GM23338 (cell line): ENCODE results near the gene MTA2. TPM values are rescaled to one million over a fixed set of nuclear protein-coding genes. Genes with fewer than 3 reads are reported as not detected.

Experiments
- ATAC-seq: fragments of 200-7000 bp; cut with Tn5 transposase; 3 replicates; pipeline ENCODE4 v1.9.1; 2020
- DNase-seq: peaks from one replicate; pipeline ENCODE4 v3.0.0-alpha.2; 2015; ENCODE audit warnings: low spot score
- H2AFZ ChIP-seq: fragments of 200-600 bp; sonication (generic); 2 replicates; pipeline ENCODE4 v1.8.0; 2016; ENCODE audit warnings: antibody characterized with exemption, mild to moderate bottlenecking, moderate library complexity
- H3F3A ChIP-seq: fragments of 200-600 bp; sonication (generic); replicated peaks from 2 replicates; pipeline ENCODE4 v1.8.0; 2017; ENCODE audit warnings: antibody characterized with exemption, mixed run types, low read depth
- H3K27ac ChIP-seq: fragments of 200-600 bp; sonication (generic); 2 replicates; pipeline ENCODE4 v1.6.1; 2016; ENCODE audit warnings: low read depth
- H3K27me3 ChIP-seq: fragments of 200-600 bp; sonication (generic); 2 replicates; pipeline ENCODE4 v1.8.0; 2016; ENCODE audit warnings: mild to moderate bottlenecking, mixed run types, moderate library complexity; ENCODE audit not compliant: insufficient read depth
- H3K36me3 ChIP-seq: fragments of 200-600 bp; sonication (generic); 2 replicates; pipeline ENCODE4 v1.8.0; 2016; ENCODE audit warnings: mild to moderate bottlenecking; ENCODE audit not compliant: insufficient read depth
- H3K4me1 ChIP-seq: fragments of 200-600 bp; sonication (generic); 2 replicates; pipeline ENCODE4 v1.8.0; 2016; ENCODE audit warnings: mild to moderate bottlenecking, moderate library complexity; ENCODE audit not compliant: insufficient read depth
- H3K4me2 ChIP-seq: fragments of 200-600 bp; sonication (generic); 2 replicates; pipeline ENCODE4 v1.7.1; 2017; ENCODE audit warnings: mixed run types
- H3K4me3 ChIP-seq: fragments of 200-600 bp; sonication (generic); 2 replicates; pipeline ENCODE4 v1.6.1; 2016; ENCODE audit warnings: mixed run types
- H3K79me2 ChIP-seq: fragments of 200-600 bp; sonication (generic); replicated peaks from 2 replicates; pipeline ENCODE4 v1.8.0; 2017; ENCODE audit warnings: mild to moderate bottlenecking; ENCODE audit not compliant: insufficient read depth
- H3K9me2 ChIP-seq: fragments of 200-600 bp; sonication (generic); 2 replicates; pipeline ENCODE4 v1.8.0; 2017; ENCODE audit not compliant: insufficient read depth
- H4K20me1 ChIP-seq: fragments of 200-600 bp; sonication (generic); replicated peaks from 2 replicates; pipeline ENCODE4 v1.8.0; 2017; ENCODE audit warnings: mild to moderate bottlenecking; ENCODE audit not compliant: insufficient read depth
- H3K27ac Mint-ChIP-seq: 2 replicates; pipeline ENCODE4 v1.8.0; 2020; ENCODE audit warnings: inconsistent platforms, mild to moderate bottlenecking, moderate library complexity, mixed read lengths
- H3K27me3 Mint-ChIP-seq: 3 replicates; pipeline ENCODE4 v1.8.0; 2022; ENCODE audit warnings: low read depth, mild to moderate bottlenecking, moderate library complexity, mixed read lengths, inconsistent platforms; ENCODE audit not compliant: insufficient read depth, poor library complexity
- H3K36me3 Mint-ChIP-seq: 3 replicates; pipeline ENCODE4 v1.8.0; 2021; ENCODE audit warnings: low read depth, mild to moderate bottlenecking, inconsistent platforms, moderate library complexity, mixed read lengths
- H3K4me1 Mint-ChIP-seq: 3 replicates; pipeline ENCODE4 v1.8.0; 2020; ENCODE audit warnings: mild to moderate bottlenecking, inconsistent platforms, mixed read lengths
- H3K4me3 Mint-ChIP-seq: 3 replicates; pipeline ENCODE4 v1.8.0; 2021; ENCODE audit warnings: moderate library complexity, mild to moderate bottlenecking, inconsistent platforms, mixed read lengths
- H3K9me3 Mint-ChIP-seq: 3 replicates; pipeline ENCODE4 v1.8.0; 2020; ENCODE audit warnings: moderate library complexity, mild to moderate bottlenecking, inconsistent platforms, mixed read lengths
- CREB1 ChIP-seq: fragments of 250-450 bp; sonication (Bioruptor Pico); IDR thresholded peaks from 2 replicates; pipeline ENCODE4 v1.5.0; 2020; ENCODE audit warnings: low read depth, mild to moderate bottlenecking, moderate library complexity
- CTCF ChIP-seq, 2 experiments: fragments of 200-600 bp in 1 of 2; sonication (generic) in 1 of 2; conservative IDR thresholded peaks; 2 replicates each; pipeline versions ENCODE4 v1.5.1 to v1.6.1; 2016 to 2017; ENCODE audit warnings: antibody characterized with exemption in 2 of 2, low read depth in 2 of 2, mild to moderate bottlenecking in 2 of 2, moderate library complexity in 1 of 2
- EZH2 ChIP-seq: fragments of 200-600 bp; sonication (generic); IDR thresholded peaks from one replicate; pipeline ENCODE4 v1.8.0; 2017; ENCODE audit warnings: antibody characterized with exemption, mild to moderate bottlenecking, low read depth; ENCODE audit not compliant: unreplicated experiment
- EZH2phosphoT487 ChIP-seq: fragments of 200-600 bp; sonication (generic); IDR thresholded peaks from one replicate; pipeline ENCODE4 v1.8.1; 2018; ENCODE audit warnings: antibody characterized with exemption; ENCODE audit not compliant: unreplicated experiment
- JUNB ChIP-seq: IDR thresholded peaks from one replicate; pipeline ENCODE4 v1.6.1; 2016; ENCODE audit warnings: antibody characterized with exemption; ENCODE audit not compliant: unreplicated experiment
- NANOG ChIP-seq: IDR thresholded peaks from 2 replicates; pipeline ENCODE4 v1.6.1; 2016; ENCODE audit warnings: antibody characterized with exemption, borderline replicate concordance
- POLR2AphosphoS5 ChIP-seq: IDR thresholded peaks from 2 replicates; pipeline ENCODE4 v1.6.1; 2016; ENCODE audit warnings: antibody characterized with exemption, low read depth
- STAT1 ChIP-seq: IDR thresholded peaks from one replicate; pipeline ENCODE4 v1.6.1; 2016; ENCODE audit warnings: antibody characterized with exemption; ENCODE audit not compliant: unreplicated experiment
- ZNF114 ChIP-seq: fragments of 250-450 bp; sonication (Bioruptor Pico); IDR thresholded peaks from 2 replicates; pipeline ENCODE4 v1.5.0; 2020; ENCODE audit warnings: mild to moderate bottlenecking, moderate library complexity
- ZNF331 ChIP-seq: fragments of 250-450 bp; sonication (Bioruptor Pico); IDR thresholded peaks from 2 replicates; pipeline ENCODE4 v1.5.0; 2020; ENCODE audit warnings: low read depth, mild to moderate bottlenecking, moderate library complexity
- ZNF462 ChIP-seq: fragments of 250-450 bp; sonication (Bioruptor Pico); IDR thresholded peaks from 2 replicates; pipeline ENCODE4 v1.5.0; 2020; ENCODE audit warnings: mild to moderate bottlenecking, moderate library complexity
- polyA plus RNA-seq: library from polyadenylated mRNA; unstranded; fragments of >200 nt; fragmentation: Nextera tagmentation; extraction: Ambion mirVana; gene quantifications from 2 replicates; pipeline ENCODE4 v1.2.1, GENCODE V29; 2016
- total RNA-seq: library from RNA; depleted of rRNA; stranded (reverse); fragments of >200 nt; shearing (Covaris generic); gene quantifications from 2 replicates; pipeline ENCODE4 v1.2.3, GENCODE V29; 2014
- TF ChIP-seq, protein P1 (sequence below): IDR thresholded peaks from one replicate; pipeline ENCODE4 v1.6.1; 2018; ENCODE audit warnings: antibody characterized with exemption; ENCODE audit not compliant: unreplicated experiment
- TF ChIP-seq, protein P2 (sequence below): IDR thresholded peaks from 2 replicates; pipeline ENCODE4 v1.6.1; 2016; ENCODE audit warnings: antibody characterized with exemption

The MTA2 gene
- total and polyA plus RNA-seq, 2 experiments from 2014 or later: 22.9 to 102 TPM

DNA sequence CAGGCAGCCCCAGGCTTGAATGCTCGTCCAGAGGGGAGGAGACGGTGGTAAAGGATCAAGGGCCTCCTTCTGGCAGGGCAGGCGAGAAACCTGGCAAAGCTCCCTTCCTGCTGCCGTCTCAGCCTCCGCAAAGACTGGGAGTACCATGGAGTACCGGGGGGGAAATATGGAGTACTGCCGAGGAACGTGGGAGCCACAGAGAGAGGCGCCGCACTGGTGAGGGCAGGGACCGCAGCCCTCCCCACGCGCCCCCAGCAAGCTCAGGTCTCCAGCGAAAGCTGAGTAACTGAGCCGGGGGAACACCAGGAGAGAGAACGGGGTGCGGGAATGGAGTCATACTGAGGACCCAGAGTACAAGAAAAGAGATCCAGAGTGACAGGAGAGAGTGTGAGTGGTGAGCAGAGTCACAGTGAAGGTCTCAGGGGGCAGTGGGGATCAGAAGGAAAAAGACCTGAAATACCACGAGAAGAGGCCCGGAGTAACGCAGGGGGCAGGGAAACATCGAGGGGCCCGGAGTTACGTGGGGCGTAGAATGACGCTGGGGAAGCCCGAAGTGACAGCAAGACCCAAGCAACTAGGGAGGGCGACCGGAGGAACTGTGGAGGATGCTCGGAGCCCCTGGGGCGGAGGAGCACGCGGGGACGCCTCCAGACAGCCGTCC, 10.2 kb upstream of the MTA2 start:
- TF ChIP-seq EZH2 (no peak), ZNF331 (no peak), JUNB (no peak), ZNF462 (CRISPR knock-in tag) (no peak), POLR2AphosphoS5 (no peak), STAT1 (no peak), NANOG (no peak), ZNF114 (CRISPR knock-in tag) (no peak), CTCF (conservative IDR thresholded peaks at IDR 0.05; ENCODE audit: low read depth in 2 of 2) (no peak), EZH2phosphoT487 (no peak), CREB1 (CRISPR knock-in tag) (no peak)
- TF ChIP-seq, protein P1, sequence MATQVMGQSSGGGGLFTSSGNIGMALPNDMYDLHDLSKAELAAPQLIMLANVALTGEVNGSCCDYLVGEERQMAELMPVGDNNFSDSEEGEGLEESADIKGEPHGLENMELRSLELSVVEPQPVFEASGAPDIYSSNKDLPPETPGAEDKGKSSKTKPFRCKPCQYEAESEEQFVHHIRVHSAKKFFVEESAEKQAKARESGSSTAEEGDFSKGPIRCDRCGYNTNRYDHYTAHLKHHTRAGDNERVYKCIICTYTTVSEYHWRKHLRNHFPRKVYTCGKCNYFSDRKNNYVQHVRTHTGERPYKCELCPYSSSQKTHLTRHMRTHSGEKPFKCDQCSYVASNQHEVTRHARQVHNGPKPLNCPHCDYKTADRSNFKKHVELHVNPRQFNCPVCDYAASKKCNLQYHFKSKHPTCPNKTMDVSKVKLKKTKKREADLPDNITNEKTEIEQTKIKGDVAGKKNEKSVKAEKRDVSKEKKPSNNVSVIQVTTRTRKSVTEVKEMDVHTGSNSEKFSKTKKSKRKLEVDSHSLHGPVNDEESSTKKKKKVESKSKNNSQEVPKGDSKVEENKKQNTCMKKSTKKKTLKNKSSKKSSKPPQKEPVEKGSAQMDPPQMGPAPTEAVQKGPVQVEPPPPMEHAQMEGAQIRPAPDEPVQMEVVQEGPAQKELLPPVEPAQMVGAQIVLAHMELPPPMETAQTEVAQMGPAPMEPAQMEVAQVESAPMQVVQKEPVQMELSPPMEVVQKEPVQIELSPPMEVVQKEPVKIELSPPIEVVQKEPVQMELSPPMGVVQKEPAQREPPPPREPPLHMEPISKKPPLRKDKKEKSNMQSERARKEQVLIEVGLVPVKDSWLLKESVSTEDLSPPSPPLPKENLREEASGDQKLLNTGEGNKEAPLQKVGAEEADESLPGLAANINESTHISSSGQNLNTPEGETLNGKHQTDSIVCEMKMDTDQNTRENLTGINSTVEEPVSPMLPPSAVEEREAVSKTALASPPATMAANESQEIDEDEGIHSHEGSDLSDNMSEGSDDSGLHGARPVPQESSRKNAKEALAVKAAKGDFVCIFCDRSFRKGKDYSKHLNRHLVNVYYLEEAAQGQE: no peak
- TF ChIP-seq, protein P2, sequence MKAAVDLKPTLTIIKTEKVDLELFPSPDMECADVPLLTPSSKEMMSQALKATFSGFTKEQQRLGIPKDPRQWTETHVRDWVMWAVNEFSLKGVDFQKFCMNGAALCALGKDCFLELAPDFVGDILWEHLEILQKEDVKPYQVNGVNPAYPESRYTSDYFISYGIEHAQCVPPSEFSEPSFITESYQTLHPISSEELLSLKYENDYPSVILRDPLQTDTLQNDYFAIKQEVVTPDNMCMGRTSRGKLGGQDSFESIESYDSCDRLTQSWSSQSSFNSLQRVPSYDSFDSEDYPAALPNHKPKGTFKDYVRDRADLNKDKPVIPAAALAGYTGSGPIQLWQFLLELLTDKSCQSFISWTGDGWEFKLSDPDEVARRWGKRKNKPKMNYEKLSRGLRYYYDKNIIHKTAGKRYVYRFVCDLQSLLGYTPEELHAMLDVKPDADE: no peak
- H4K20me1 ChIP-seq: no peaks in the 10 kb centered on the region
- peak overlapping the region; percentile 98 for H2AFZ ChIP-seq
- no peaks in the 10 kb centered on the region for H3K79me2 ChIP-seq
- H3K36me3 ChIP-seq: no peaks in the 10 kb centered on the region
- peak overlapping the region; percentile 96 for H3K4me2 ChIP-seq
- no peaks in the 10 kb centered on the region for H3K9me2 ChIP-seq
- peaks cover 44% of the 10 kb centered on the region for H3K4me1 Mint-ChIP-seq
- H3K36me3 Mint-ChIP-seq: peaks cover 10% of the 10 kb centered on the region
- peak overlapping the region; percentile 85 for H3K4me3 Mint-ChIP-seq
- peak overlapping the region; percentile 36; the same call in 1 of the 2 replicates for H3K27ac Mint-ChIP-seq
- H3K4me1 ChIP-seq: peaks cover 8% of the 10 kb centered on the region; the same call in 1 of the 2 replicates
- peaks cover 11% of the 10 kb centered on the region; the same call in 1 of the 2 replicates for H3K27me3 ChIP-seq
- peak overlapping the region; percentile 83 for H3K4me3 ChIP-seq
- peaks cover 20% of the 10 kb centered on the region for H3F3A ChIP-seq
- peaks cover 25% of the 10 kb centered on the region for H3K27me3 Mint-ChIP-seq
- no peak overlapping the region for H3K27ac ChIP-seq
- DNase-seq (peak; percentile 52), ATAC-seq (peak; percentile 4)
- peaks cover 4% of the 10 kb centered on the region; the same call in 2 of the 3 replicates for H3K9me3 Mint-ChIP-seq
